ENCODE measurements around the gene DCLK2.

GRCh38 chr4:150212927-150213326 is 134.7 kb downstream of the DCLK2 start:
- TF ChIP-seq, protein P1, sequence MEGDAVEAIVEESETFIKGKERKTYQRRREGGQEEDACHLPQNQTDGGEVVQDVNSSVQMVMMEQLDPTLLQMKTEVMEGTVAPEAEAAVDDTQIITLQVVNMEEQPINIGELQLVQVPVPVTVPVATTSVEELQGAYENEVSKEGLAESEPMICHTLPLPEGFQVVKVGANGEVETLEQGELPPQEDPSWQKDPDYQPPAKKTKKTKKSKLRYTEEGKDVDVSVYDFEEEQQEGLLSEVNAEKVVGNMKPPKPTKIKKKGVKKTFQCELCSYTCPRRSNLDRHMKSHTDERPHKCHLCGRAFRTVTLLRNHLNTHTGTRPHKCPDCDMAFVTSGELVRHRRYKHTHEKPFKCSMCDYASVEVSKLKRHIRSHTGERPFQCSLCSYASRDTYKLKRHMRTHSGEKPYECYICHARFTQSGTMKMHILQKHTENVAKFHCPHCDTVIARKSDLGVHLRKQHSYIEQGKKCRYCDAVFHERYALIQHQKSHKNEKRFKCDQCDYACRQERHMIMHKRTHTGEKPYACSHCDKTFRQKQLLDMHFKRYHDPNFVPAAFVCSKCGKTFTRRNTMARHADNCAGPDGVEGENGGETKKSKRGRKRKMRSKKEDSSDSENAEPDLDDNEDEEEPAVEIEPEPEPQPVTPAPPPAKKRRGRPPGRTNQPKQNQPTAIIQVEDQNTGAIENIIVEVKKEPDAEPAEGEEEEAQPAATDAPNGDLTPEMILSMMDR (IDR thresholded peaks at IDR 0.05; ENCODE audit: low read depth, low read length): no peak
- no peak for TF ChIP-seq POLR2A (IDR thresholded peaks at IDR 0.05; ENCODE audit: extremely low read depth, insufficient read length)
- TF ChIP-seq MYC (IDR thresholded peaks at IDR 0.05; ENCODE audit: low read depth, low read length): no peak
